ENCODE measurements around the gene FSTL4. TPM values are rescaled to one million over a fixed set of nuclear protein-coding genes. Genes with fewer than 3 reads are reported as not detected.

The FSTL4 gene
- total RNA-seq, 4 donors from 2014 or later = 0.18 to 0.27 (median 0.20) TPM; not detected in 1

GRCh38 chr5:133429046-133429445 lies 183.3 kb downstream of the FSTL4 start:
- TF ChIP-seq CTCF (IDR thresholded peaks at IDR 0.05 in 4 of 5, conservative IDR thresholded peaks at IDR 0.05 in 1 of 5) (no peak), POLR2A (IDR thresholded peaks at IDR 0.05) (no peak)
- no peak overlapping the region for H3K4me3 ChIP-seq
- no peak overlapping the region for H3K27ac ChIP-seq
- in situ Hi-C loops (cut with MboI; ENCODE audit: low sequenced_read_pairs in 4 of 4) (loop anchor here in 2 of 4 donors (10.0 to 25.0 kb wide), 2 partner anchors 436 to 458 kb away; no protein-coding TSS in a partner anchor), intact Hi-C loops (cut with DNase I; ENCODE audit: low total_unique reads) (loop anchor here (10.0 kb wide), 1 partner anchor 516 kb away; no protein-coding TSS in a partner anchor)
- H3K36me3 ChIP-seq = no peaks in the 10 kb centered on the region
- DNase-seq = no peak
- H3K4me1 ChIP-seq = no peaks in the 10 kb centered on the region
- H3K27me3 ChIP-seq = no peaks in the 10 kb centered on the region
- no peak for ATAC-seq
- no peaks in the 10 kb centered on the region for H3K9me3 ChIP-seq

- in situ Hi-C loops (cut with MboI; ENCODE audit: low sequenced_read_pairs in 4 of 4) (loop anchor here in 2 of 4 donors (10.0 to 25.0 kb wide), 2 partner anchors 437 to 459 kb away; no protein-coding TSS in a partner anchor), intact Hi-C loops (cut with DNase I; ENCODE audit: low total_unique reads) (loop anchor here (10.0 kb wide), 1 partner anchor 517 kb away; no protein-coding TSS in a partner anchor)
- H3K4me3 ChIP-seq = no peak overlapping the region
- no peaks in the 10 kb centered on the region for H3K36me3 ChIP-seq
- TF ChIP-seq CTCF (IDR thresholded peaks at IDR 0.05 in 4 of 5, conservative IDR thresholded peaks at IDR 0.05 in 1 of 5) = no peak
- TF ChIP-seq POLR2A (IDR thresholded peaks at IDR 0.05) = no peak
- no peak for DNase-seq
- no peaks in the 10 kb centered on the region for H3K4me1 ChIP-seq
- H3K27ac ChIP-seq = no peak overlapping the region
- no peaks in the 10 kb centered on the region for H3K9me3 ChIP-seq
- no peak for ATAC-seq
- no peaks in the 10 kb centered on the region for H3K27me3 ChIP-seq
These were observed 184.2 kb downstream of the FSTL4 start for GRCh38 chr5:133428072-133428660.

GRCh38 chr5:133427121-133427777 lies 185.1 kb downstream of the FSTL4 start:
- DNase-seq = no peak
- Histone ChIP-seq H3K27me3 (no peaks in the 10 kb centered on the region), H3K4me3 (no peak overlapping the region), H3K9me3 (no peaks in the 10 kb centered on the region), H3K36me3 (no peaks in the 10 kb centered on the region), H3K27ac (no peak overlapping the region), H3K4me1 (no peaks in the 10 kb centered on the region)
- TF ChIP-seq CTCF (IDR thresholded peaks at IDR 0.05 in 4 of 5, conservative IDR thresholded peaks at IDR 0.05 in 1 of 5) = no peak
- no peak for TF ChIP-seq POLR2A (IDR thresholded peaks at IDR 0.05)
- in situ Hi-C loops (cut with MboI; ENCODE audit: low sequenced_read_pairs in 4 of 4) = loop anchor here in 2 of 4 donors (10.0 to 25.0 kb wide), 2 partner anchors 438 to 460 kb away; no protein-coding TSS in a partner anchor
- no peak for ATAC-seq
- intact Hi-C loops (cut with DNase I; ENCODE audit: low total_unique reads) = loop anchor here (10.0 kb wide), 1 partner anchor 518 kb away; no protein-coding TSS in a partner anchor

- no peak for ATAC-seq
- Histone ChIP-seq H3K4me1 (no peaks in the 10 kb centered on the region), H3K27me3 (no peaks in the 10 kb centered on the region), H3K4me3 (no peak overlapping the region), H3K36me3 (no peaks in the 10 kb centered on the region), H3K27ac (no peak overlapping the region), H3K9me3 (no peaks in the 10 kb centered on the region)
- in situ Hi-C loops (cut with MboI; ENCODE audit: low sequenced_read_pairs in 4 of 4) (loop anchor here in 2 of 4 donors (10.0 to 25.0 kb wide), 2 partner anchors 439 to 461 kb away; no protein-coding TSS in a partner anchor), intact Hi-C loops (cut with DNase I; ENCODE audit: low total_unique reads) (loop anchor here (10.0 kb wide), 1 partner anchor 519 kb away; no protein-coding TSS in a partner anchor)
- DNase-seq = no peak
- TF ChIP-seq POLR2A (IDR thresholded peaks at IDR 0.05) (no peak), CTCF (IDR thresholded peaks at IDR 0.05 in 4 of 5, conservative IDR thresholded peaks at IDR 0.05 in 1 of 5) (no peak)
These were observed 186.1 kb downstream of the FSTL4 start for GRCh38 chr5:133426264-133426663.

Measured in gastrocnemius medialis (tissue), 4 donors.